ENCODE results near the gene HDGF.

The HDGF gene

GRCh38 chr1:156781585-156782186 is 30.2 kb upstream of the HDGF start:
- H3K4me3 ChIP-seq (ENCODE audit: low read depth, low read length) = no peak overlapping the region
- DNase-seq (ENCODE audit: low read depth, low spot score) = no peak
- CTCF ChIA-PET = interaction anchor here (0.9 to 3.1 kb wide), 15 partner anchors 9 to 109 kb away, joined by 3 to 22 read pairs (median 7); partner anchors contain the start of genes ISG20L2, METTL25B and NTRK1
- TF ChIP-seq CTCF (IDR thresholded peaks at IDR 0.05; ENCODE audit: insufficient read depth, low read length, missing control alignments) = no peak
- POLR2A ChIA-PET = no interaction called here

- POLR2A ChIA-PET = no interaction called here
- H3K4me3 ChIP-seq (ENCODE audit: low read depth, low read length) = no peak overlapping the region
- no peak for TF ChIP-seq CTCF (IDR thresholded peaks at IDR 0.05; ENCODE audit: insufficient read depth, low read length, missing control alignments)
- CTCF ChIA-PET = interaction anchor here (1.2 to 5.0 kb wide), 6 partner anchors 13 to 88 kb away, joined by 3 to 19 read pairs (median 8); partner anchors contain the start of gene NTRK1
- DNase-seq (ENCODE audit: low read depth, low spot score) = no peak
These were observed 26.1 kb upstream of the HDGF start for GRCh38 chr1:156777573-156777972.

GRCh38 chr1:156776942-156777341 is 25.5 kb upstream of the HDGF start:
- CTCF ChIA-PET = interaction anchor here (0.7 to 5.0 kb wide), 6 partner anchors 13 to 87 kb away, joined by 3 to 19 read pairs (median 4); partner anchors contain the start of gene NTRK1
- no peak for DNase-seq (ENCODE audit: low read depth, low spot score)
- POLR2A ChIA-PET = interaction anchor here (1.1 kb wide), 1 partner anchor 10 kb away, joined by 3 read pairs; the partner anchor contains the start of gene PRCC
- no peak for TF ChIP-seq CTCF (IDR thresholded peaks at IDR 0.05; ENCODE audit: insufficient read depth, low read length, missing control alignments)
- H3K4me3 ChIP-seq (ENCODE audit: low read depth, low read length) = no peak overlapping the region

DNA sequence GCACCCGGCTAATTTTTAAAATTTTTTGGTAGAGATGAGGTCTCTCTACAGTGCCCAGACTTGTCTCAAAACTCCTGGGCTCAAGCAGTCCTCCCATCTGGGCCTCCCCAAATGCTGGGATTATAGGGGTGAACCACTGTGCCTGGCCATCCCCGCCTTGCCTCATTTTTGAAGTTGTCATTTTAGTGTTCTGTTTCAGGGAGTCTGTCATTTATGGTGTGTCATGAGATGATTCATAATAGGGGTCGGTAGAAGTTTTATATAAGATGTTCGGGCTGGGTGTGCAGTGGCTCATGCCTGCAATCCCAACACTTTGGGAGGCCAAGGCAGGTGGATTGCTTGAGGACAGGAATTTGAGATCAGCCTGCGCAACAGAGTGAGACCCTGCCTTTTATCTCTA is 24.3 kb upstream of the HDGF start:
- ChIA-PET POLR2A (interaction anchor here (0.6 kb wide), 1 partner anchor 85 kb away, joined by 3 read pairs; the partner anchor contains the start of gene NTRK1), CTCF (interaction anchor here (1.3 to 5.0 kb wide), 3 partner anchors 22 to 152 kb away, joined by 3 to 19 read pairs (median 3); no protein-coding TSS in a partner anchor)
- DNase-seq (ENCODE audit: low read depth, low spot score) = no peak
- no peak overlapping the region for H3K4me3 ChIP-seq (ENCODE audit: low read depth, low read length)
- TF ChIP-seq CTCF (IDR thresholded peaks at IDR 0.05; ENCODE audit: insufficient read depth, low read length, missing control alignments) = no peak

- H3K4me3 ChIP-seq (ENCODE audit: low read depth, low read length) = no peak overlapping the region
- no peak for TF ChIP-seq CTCF (IDR thresholded peaks at IDR 0.05; ENCODE audit: insufficient read depth, low read length, missing control alignments)
- ChIA-PET CTCF (interaction anchor here (1.2 to 9.6 kb wide), 5 partner anchors 15 to 85 kb away, joined by 3 to 69 read pairs (median 19); partner anchors contain the start of genes ISG20L2 and METTL25B), POLR2A (no interaction called here)
- DNase-seq (ENCODE audit: low read depth, low spot score) = no peak
These were observed 22.1 kb upstream of the HDGF start for GRCh38 chr1:156773607-156774006.

DNA sequence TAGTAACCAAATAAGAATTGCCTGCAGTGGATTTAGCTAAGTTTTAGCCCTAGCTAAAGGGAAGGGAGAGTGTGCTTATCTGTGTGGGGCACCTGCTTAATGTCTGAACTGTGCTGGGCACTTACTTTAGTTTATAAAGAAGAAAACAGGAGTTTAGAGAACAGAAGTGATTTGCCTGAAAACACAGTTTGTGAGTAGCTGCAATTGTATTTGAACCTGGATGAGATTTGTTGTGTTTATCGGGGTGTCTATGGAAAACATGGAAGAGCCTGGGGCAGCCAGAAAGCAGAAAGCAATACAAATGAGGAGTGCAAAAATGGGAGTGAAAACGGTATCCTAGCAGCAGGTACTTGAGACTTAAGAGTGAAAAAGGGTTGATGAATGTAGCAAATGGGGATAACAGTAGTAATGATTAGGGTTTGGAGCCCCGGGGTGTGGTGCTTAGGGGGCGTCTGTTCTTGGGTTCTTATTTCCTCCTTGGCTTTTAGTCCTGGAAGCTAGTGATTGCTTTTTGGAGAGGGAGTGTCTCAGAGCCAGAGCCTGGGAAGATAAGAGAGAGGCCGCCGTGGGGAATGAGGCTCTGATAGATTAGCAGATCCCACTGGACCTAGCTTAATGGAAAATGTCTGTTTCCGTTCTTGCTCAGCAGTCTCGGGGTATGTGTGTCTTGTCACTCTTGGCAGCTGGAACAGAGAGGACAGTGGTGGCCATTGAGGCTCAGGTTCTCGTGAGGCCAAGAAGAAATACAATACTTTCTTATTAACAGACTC is 21.4 kb upstream of the HDGF start:
- CTCF ChIA-PET = interaction anchor here (0.7 to 9.6 kb wide), 11 partner anchors 9 to 119 kb away, joined by 3 to 69 read pairs (median 4); partner anchors contain the start of genes INSRR, ISG20L2, METTL25B and NTRK1
- POLR2A ChIA-PET = no interaction called here
- H3K4me3 ChIP-seq (ENCODE audit: low read depth, low read length) = no peak overlapping the region
- no peak for TF ChIP-seq CTCF (IDR thresholded peaks at IDR 0.05; ENCODE audit: insufficient read depth, low read length, missing control alignments)
- DNase-seq (ENCODE audit: low read depth, low spot score) = no peak

All from AG04449 (cell line).